WTC11 (cell line): ENCODE results near the gene ERVK3-1. TPM values are rescaled to one million over a fixed set of nuclear protein-coding genes. Genes with fewer than 3 reads are reported as not detected.

Experiments used
- ATAC-seq: fragments of 200-7000 bp; cut with Tn5 transposase; 2 replicates; pipeline ENCODE4 v1.10.0; 2021; ENCODE audit warnings: mild to moderate bottlenecking, moderate library complexity
- CTCF ChIA-PET: fragments of 300-600 bp; sonication (Branson Sonifier 250); formaldehyde crosslinking; loops from one replicate; lab custom pipeline; 2021; ENCODE audit warnings: antibody characterized with exemption; lab: Charles Lee
- POLR2A ChIA-PET: fragments of 350-600 bp; sonication (Branson Sonifier 250); formaldehyde crosslinking; loops from one replicate; lab custom pipeline; 2021; ENCODE audit warnings: antibody characterized with exemption; lab: Charles Lee
- DNase-seq: peaks from one replicate; pipeline ENCODE4 v3.0.0; 2021; ENCODE audit warnings: low spot score
- H3K27ac Mint-ChIP-seq: 2 replicates; pipeline ENCODE4 v1.8.0; 2021; ENCODE audit warnings: mixed read lengths
- H3K27me3 Mint-ChIP-seq: 2 replicates; pipeline ENCODE4 v1.8.0; 2021; ENCODE audit warnings: low read depth, mild to moderate bottlenecking, moderate library complexity, mixed read lengths
- H3K36me3 Mint-ChIP-seq: 2 replicates; pipeline ENCODE4 v1.8.0; 2021; ENCODE audit warnings: mixed read lengths
- H3K4me1 Mint-ChIP-seq: 2 replicates; pipeline ENCODE4 v1.8.0; 2022; ENCODE audit warnings: mixed read lengths
- H3K4me3 Mint-ChIP-seq: 2 replicates; pipeline ENCODE4 v1.8.0; 2021; ENCODE audit warnings: mild to moderate bottlenecking, moderate library complexity, mixed read lengths
- H3K9me3 Mint-ChIP-seq: 2 replicates; pipeline ENCODE4 v1.8.0; 2021; ENCODE audit warnings: mixed read lengths
- ATF6 ChIP-seq: sonication (generic); formaldehyde crosslinking; IDR thresholded peaks from 2 replicates; pipeline ENCODE4 v1.8.1; 2023; ENCODE audit warnings: mild to moderate bottlenecking, missing genetic modification reagents
- CBFB ChIP-seq: sonication (generic); formaldehyde crosslinking; IDR thresholded peaks from 2 replicates; pipeline ENCODE4 v1.8.1; 2022; ENCODE audit warnings: mild to moderate bottlenecking, low read depth, missing genetic modification reagents
- FOXP4 ChIP-seq: sonication (generic); formaldehyde crosslinking; IDR thresholded peaks from 2 replicates; pipeline ENCODE4 v1.8.0; 2022; ENCODE audit warnings: mild to moderate bottlenecking, missing genetic modification reagents
- GABPB1 ChIP-seq: sonication (generic); formaldehyde crosslinking; IDR thresholded peaks from 2 replicates; pipeline ENCODE4 v1.8.1; 2023; ENCODE audit warnings: mild to moderate bottlenecking, missing genetic modification reagents
- MLX ChIP-seq: sonication (generic); formaldehyde crosslinking; IDR thresholded peaks from 2 replicates; pipeline ENCODE4 v1.8.1; 2023; ENCODE audit warnings: mild to moderate bottlenecking, missing genetic modification reagents, moderate library complexity
- RORB ChIP-seq: fragments of 250-450 bp; sonication (Bioruptor Pico); IDR thresholded peaks from 2 replicates; pipeline ENCODE4 v1.9.0; 2021; ENCODE audit warnings: mild to moderate bottlenecking
- SMAD3 ChIP-seq: sonication (generic); formaldehyde crosslinking; IDR thresholded peaks from 2 replicates; pipeline ENCODE4 v1.8.0; 2022; ENCODE audit warnings: missing genetic modification reagents, mild to moderate bottlenecking, borderline replicate concordance
- STAT6 ChIP-seq: sonication (generic); formaldehyde crosslinking; conservative IDR thresholded peaks from 2 replicates; pipeline ENCODE4 v1.8.1; 2023; ENCODE audit warnings: mild to moderate bottlenecking, low read depth, missing genetic modification reagents, moderate library complexity
- TEAD4 ChIP-seq: sonication (generic); formaldehyde crosslinking; IDR thresholded peaks from 2 replicates; pipeline ENCODE4 v1.8.0; 2022; ENCODE audit warnings: mild to moderate bottlenecking, missing genetic modification reagents
- USF2 ChIP-seq: sonication (generic); formaldehyde crosslinking; IDR thresholded peaks from 2 replicates; pipeline ENCODE4 v1.8.1; 2023; ENCODE audit warnings: mild to moderate bottlenecking, missing genetic modification reagents, moderate library complexity
- ZNF423 ChIP-seq: fragments of 250-450 bp; sonication (Bioruptor Pico); IDR thresholded peaks from 2 replicates; pipeline ENCODE4 v2.1.2; 2022; ENCODE audit warnings: mild to moderate bottlenecking, moderate library complexity
- ZNF425 ChIP-seq: fragments of 250-450 bp; sonication (Bioruptor Pico); conservative IDR thresholded peaks from 2 replicates; pipeline ENCODE4 v1.9.0; 2021; ENCODE audit warnings: mild to moderate bottlenecking
- total RNA-seq: library from RNA; stranded (reverse); gene quantifications from 3 replicates; pipeline ENCODE4 v1.2.3, GENCODE V29; 2021

The ERVK3-1 gene
- total RNA-seq, 1 experiment from 2014 or later: 26.0 TPM

- no peak for TF ChIP-seq STAT6 (CRISPR knock-in tag)
- no peak for TF ChIP-seq RORB (CRISPR knock-in tag)
- no peak for TF ChIP-seq ZNF423 (CRISPR knock-in tag)
Measured at GRCh38 chr19:58261968-58262921, 42.9 kb upstream of the ERVK3-1 start (continued).

GRCh38 chr19:58262922-58263296 lies 42.3 kb upstream of the ERVK3-1 start:
- Mint-ChIP-seq H3K27ac (no peak overlapping the region), H3K36me3 (peaks cover 97% of the 10 kb centered on the region), H3K4me3 (no peak overlapping the region), H3K27me3 (peaks cover 49% of the 10 kb centered on the region), H3K9me3 (peaks cover 62% of the 10 kb centered on the region), H3K4me1 (no peaks in the 10 kb centered on the region)
- ATAC-seq (no peak), DNase-seq (no peak)
- TF ChIP-seq TEAD4 (CRISPR knock-in tag) (no peak), USF2 (CRISPR knock-in tag) (no peak), ATF6 (CRISPR knock-in tag) (no peak), MLX (CRISPR knock-in tag) (no peak), ZNF425 (CRISPR knock-in tag) (no peak), FOXP4 (CRISPR knock-in tag) (no peak), ZNF423 (CRISPR knock-in tag) (no peak), GABPB1 (CRISPR knock-in tag) (no peak), SMAD3 (CRISPR knock-in tag) (no peak), CBFB (CRISPR knock-in tag) (no peak)
- POLR2A ChIA-PET: interaction anchor here (1.6 kb wide), 1 partner anchor 80 kb away, joined by 4 read pairs; the partner anchor contains the start of gene ZNF274
- CTCF ChIA-PET: no interaction called here
